HG03025 (cell line): ENCODE measurements around the gene CPEB4.
A peak's percentile ranks its signal among the peaks of the same experiment; 100 is the strongest.

Experiments used
- ATAC-seq: cut with Tn5 transposase; IDR thresholded peaks from one replicate; pipeline ENCODE4 v1.9.1; 2021; ENCODE audit warnings: mild to moderate bottlenecking, moderate library complexity; ENCODE audit not compliant: unreplicated experiment, low FRiP score

CPEB4 gene

DNA sequence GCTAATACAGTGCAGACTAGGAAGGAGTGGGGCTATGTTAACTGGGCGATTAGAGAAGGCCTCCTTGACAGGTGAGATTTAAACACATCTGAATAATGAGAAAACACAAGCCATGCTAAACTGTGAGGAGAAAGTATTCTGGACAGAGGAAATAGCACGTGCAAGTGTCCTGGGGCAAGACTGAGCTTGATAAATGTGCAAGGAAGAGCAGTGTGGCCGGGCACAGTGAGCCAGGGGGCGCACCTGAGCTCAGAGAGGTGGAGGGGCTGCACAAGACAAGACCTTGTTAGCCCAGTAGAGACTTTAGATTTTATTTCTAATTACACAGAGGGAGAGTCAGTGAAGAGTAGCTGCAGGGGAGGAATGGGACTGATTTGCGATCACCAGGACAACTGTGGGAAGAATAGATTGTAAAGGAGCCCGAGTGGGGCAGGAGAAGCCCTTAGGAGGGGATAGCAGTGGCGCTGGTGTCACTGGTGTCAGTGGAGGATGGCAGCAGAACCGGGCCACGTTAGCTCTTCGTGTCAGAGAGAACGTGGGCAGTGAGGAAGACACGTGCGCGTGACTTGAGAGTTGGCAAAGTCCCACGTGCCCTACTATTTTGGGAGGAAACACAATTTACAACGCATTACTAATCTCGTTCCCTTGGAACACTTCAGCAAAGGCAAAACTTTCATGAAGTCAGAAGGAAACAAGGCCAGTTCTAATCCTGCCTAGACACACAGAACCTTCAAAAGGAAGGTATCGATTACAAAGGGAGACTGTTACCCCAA is 82.9 kb downstream of the CPEB4 start:
- no peak for ATAC-seq

DNA sequence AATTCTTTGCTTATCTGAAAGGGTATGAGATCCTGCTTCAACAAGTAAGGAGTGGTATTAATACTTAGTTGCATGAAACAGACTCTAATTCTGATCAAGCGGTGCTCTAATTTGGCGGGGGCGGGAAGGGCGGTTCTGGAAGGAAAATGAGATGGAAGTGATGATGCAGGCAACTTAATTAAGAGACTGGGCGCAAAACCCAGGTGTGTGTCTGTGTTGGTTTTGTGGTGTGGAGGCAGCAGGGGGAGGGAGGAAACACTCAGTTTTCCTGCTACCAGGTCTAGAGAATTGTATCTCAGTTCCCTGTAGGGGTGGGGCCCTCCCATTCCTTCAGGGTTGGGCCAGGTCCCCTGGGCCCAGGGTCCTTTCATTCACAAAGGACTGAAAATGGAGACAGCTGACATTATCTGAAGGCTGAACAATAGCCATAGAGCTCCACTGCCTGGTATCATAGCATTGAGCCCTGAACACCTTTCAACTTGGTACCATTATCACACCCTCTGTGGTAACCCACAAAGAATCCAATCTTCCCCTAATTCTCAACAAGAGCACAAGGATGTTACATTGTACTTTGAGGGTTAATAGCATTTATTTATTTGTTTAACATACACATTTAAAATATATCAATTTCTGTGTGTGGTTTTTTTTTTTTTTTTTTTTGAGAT is 83.7 kb downstream of the CPEB4 start:
- ATAC-seq = no peak

DNA sequence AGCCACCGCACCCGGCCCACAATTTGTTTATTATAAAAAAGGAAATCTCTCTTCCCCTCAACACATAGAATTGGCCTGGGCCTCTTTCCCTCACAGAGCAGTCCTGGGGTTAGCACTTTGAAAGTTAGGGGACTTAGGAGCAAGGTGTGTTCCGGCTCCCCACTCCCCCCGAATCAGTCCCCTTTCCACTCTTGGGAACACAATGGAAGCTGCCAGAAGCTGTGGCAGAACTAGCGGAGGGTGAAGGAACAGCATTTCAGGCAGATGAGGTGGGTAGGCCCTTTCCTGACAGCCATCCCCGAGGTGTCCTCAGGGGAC is 84.4 kb downstream of the CPEB4 start:
- ATAC-seq = no peak

DNA sequence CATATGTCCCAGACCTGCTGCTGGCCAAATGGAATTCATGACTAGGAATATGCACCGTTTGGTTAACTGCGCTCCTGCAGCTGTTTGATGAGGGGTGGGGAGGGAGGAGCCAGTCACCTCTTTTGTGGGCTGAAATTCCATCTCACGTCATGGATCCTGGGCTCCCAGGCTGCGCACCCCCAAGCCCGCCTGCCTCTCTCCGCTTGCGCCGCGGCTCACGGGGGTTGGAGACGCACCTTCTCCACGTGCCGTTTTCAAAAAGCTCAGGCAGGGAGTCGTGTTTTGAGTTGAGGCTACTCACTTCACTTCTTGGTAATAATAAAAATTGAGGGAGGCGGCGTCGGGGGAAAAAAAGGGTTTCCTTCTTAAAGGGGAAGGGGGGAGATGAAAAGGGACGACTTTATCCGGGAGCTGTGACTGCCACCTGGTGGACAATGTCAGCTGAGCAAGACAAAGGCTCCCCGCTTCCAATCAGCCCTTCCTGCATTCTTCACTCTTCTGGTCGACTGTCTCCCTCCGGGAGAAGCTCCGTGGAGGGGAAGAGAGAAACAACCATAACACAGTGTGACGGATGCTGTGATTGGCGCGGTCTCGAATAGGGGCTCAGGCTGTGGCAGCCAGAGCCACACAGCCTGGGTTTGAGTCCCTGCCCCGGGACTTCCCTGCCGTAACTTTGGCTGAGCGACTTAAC is 84.9 kb downstream of the CPEB4 start:
- peak; percentile 58 for ATAC-seq

DNA sequence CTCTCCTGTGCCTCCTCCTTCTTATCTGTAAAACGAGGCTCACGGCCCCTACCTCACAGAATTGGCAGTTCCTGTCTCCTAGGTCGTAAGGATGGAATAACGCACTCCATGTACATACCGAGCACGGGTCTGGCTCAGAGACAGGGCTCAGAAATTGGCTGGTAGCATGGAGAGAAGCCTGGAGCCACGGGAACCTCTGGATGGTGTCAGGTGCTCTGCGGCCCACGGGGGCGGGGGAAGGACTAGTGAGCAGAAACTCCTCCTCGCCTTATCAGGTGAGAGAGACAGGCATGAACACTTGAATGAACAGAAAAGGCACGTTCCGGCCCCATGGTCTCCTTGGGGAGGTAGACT is 85.4 kb downstream of the CPEB4 start:
- peak; percentile 15 for ATAC-seq

DNA sequence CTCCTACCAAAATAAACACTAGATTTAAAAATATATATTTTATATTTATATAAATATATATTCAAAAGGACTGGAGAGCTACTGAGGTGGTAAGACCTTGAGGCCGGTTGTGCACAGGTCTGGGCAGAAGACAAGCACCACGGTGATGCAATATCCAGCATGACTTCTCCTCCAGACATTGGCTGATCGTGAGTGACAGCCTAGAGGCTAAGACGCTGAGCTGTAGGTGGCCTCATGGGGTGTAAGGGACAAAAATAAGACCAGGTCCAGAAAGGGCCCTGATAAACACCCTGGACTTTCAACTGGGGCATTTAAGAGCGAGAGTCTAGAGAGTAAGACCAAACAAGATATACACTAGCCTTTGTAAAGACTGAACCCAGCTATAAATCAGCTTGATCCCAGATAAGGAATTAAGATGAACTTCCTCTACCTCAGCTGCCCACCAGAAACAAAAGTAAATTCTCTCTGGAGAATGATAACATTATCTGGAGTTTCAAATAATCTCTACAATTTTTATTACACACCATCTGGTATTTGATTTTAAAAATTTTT is 86.6 kb downstream of the CPEB4 start:
- ATAC-seq = no peak

DNA sequence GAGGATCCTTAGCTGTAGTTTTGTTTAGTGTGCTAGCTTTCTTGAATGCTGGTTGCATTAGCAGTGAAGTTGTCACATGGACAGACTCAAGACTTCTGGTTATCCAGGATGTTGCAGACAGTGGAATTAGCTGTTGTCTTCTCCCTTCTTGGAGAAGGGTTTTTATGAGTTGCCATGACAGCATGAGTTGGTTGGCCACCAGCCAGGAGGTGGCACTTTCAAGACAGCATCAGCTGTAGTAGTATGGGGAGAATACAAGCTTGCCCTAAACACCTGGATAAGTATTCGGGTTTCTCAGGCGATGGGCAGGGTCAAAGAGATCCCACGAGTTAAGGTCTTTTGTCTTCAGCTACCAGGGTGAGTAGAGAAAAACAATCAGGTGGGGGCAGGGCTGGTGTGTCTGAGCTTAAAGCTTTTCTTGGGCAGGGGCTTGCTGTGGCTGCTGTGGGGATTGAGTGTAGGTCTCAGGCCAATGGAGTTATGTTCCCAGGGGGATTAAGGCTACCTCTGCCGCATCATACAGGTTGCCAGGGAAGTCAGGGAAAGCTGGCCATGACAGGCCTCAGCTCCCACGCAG is 93.1 kb downstream of the CPEB4 start:
- ATAC-seq = no peak

DNA sequence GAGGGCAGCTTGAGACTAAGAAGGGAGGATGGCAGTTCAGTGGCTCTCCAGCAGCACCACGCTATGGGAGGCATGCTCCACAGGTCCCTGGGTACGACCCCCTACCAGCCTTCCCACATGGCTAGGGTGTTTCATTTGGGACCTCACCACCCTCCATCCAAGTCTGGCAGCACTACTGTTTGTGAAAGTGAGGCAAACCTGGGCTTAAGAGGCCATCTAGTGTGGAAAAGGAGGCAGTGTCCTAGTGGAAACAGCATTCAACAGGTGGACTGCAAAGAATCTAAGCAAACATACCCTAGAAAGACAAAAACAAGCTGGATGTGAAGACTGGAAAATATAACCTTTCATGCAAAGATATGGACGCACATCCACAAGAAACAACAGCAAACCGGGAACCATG is 96.1 kb downstream of the CPEB4 start:
- ATAC-seq = no peak

DNA sequence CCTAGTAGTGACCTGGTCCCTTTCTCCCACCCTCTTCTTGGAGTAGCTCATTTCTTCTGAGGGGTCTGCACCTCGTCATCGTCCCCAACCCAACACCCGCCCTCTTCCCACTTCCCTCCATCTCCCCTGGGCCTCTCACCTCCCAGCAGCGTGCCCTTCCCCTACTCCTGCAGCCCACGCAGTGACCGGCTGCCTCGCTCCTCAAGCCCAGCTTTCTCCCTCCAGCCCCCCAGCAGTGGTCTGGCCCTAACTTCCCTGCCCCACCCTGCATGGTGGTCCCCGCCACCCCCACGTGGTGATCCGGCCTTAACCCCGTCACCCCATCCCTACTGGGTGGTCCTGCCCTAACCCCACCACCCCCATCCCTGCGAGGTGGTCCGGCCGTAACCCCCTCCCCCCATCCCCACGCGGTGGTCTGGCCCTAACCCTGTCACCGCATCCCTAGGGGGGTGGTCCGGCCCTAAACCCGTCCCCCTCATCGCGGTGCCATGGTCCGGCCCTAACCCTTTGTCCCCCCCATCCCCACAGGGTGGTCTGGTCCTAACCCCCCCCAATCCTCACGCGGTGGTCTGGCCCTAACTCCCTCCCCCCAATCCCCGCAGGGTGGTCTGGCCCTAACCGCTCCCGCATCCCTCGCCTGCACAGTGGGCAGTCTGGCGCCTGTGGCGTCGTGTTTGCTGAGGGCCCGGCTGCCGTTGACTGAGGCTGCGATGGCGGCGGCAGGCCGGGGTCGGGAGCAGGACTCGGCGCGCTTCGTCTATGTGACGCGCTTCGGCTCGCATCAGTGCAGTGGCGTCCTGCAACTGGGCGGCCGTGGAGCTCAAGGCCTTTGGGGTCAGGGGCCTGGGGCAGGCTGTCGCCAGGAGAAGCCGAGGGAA is 100.6 kb downstream of the CPEB4 start, which contains the start of gene C5orf47:
Gene C5orf47, plus strand, starts transcription at position 617 of the 878 bp plus-strand sequence. Its CDS starts 94 bp downstream, at position 711.
- no peak for ATAC-seq

DNA sequence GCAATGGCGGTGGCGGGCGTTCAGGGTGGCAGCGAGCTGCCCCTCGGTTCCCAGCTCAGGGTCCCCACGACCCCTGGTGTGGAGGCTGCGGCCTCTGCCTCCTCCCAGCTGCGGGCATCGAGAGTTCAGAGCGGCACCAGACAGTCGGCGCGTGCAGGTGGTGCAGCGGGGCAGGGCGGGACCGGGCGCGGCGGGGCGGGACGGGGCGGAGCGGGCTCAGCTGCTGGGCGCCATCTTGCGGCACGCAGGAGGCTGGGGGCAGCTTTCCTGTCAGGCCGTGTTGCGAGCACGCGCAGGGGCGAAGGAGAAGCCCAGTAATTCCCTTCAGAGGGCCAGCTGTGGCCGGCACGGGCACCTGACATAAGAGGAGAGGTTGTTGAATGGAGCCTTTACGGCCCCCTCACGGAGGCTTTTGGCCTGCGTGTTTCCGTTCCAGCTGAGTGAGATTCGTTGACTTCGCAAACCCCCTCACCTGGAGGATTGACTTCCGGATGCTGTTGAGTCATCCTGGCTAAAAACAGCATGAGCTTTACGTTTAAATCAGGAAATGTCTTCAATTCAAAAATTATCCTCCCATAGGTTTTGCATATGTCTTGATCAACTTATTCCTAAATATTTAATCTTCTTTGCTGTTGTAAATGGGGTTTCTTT is 101.4 kb downstream of the CPEB4 start:
- ATAC-seq = no peak

DNA sequence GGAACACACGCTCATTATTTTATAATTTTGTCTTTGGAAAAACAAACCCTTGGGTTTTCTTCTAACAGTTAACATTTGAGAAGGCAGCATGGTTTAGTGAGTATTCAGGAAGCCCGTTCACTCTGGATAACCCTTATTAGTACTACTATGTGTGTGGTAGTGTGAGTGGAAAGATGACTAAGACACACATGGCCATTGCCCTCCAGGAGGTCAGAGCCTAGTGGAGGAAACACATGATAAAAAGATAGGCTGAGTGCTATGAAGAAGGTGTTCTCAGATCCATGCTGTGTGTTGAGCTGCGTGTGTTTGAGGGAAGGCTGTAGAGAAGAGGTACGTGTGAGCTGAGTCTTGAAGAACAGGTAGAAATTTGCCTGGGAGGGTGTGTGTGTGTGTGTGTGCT is 109.2 kb downstream of the CPEB4 start:
- ATAC-seq = no peak

DNA sequence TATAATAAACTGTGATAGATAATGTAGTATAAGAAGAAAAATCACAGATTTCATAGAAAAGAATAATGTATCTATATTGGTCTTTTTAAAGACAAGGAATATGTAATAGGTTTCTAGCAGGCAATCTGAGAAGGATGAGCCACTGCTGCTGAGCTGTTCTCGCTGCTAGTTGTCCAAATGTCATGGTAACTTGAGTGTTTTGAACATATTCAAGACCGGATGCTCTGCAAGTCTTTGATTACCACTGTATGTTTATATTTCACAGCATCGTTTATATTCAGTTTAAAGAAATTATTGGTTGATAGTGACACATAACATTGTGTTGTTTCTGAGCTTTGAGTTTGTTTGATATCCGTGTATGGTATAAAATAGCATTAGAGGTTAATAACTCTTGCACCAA is 110.4 kb downstream of the CPEB4 start:
- no peak for ATAC-seq

DNA sequence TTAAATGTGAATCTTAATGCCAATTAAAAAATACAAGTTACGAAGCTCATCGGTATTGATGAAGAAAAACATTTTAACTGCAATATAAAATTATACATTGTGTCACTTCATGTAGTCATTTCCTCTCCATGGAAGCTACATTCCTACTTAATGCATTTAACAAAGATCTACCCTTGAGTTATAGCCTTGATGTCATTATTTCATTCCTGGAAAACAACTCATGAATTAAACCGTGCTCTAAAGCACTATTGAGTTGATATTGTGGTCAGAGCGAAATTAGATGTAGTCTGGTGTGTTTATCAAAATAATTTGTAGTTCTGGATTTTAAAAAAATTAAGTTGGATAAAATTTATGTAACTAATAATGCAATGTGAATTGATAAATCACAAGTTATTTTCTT is 111.9 kb downstream of the CPEB4 start:
- ATAC-seq = no peak

DNA sequence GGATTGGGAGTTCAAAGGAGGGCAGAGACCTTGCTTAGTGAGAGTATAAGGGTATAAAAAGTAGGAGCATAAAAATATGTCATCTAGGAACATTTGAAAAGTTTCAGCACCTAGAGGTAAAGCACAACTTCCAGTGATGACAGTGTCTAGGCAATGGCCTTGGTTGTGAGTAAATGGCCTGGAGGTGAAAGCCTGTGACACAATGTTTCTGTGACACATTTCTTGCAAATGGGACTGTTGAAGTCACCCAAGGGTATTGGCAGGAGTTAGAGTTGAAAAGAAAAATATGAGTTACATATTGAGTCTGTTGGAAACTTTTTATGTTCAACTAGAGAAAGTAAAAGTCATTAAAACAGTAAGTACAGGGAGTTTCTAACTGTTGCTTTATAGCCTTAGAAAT is 115.6 kb downstream of the CPEB4 start:
- no peak for ATAC-seq

DNA sequence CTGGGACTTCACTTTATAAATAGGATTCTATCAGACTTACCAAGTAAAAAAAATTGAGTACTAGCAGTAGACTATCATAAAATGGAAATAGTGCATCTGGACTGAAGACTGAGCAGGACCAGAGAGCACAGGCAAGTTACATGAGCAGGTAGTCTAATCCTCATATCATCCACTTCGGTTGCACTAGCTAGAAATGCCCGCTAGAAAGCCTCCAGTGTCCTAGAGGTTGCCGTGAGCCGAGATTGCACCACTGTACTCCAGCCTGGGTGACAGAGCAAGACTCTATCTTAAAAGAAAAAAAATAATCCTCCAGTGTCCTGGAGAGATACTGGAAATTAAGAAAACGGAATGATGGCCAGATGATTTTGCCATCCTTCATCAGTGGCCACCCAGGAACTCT is 120.8 kb downstream of the CPEB4 start:
- ATAC-seq = no peak

DNA sequence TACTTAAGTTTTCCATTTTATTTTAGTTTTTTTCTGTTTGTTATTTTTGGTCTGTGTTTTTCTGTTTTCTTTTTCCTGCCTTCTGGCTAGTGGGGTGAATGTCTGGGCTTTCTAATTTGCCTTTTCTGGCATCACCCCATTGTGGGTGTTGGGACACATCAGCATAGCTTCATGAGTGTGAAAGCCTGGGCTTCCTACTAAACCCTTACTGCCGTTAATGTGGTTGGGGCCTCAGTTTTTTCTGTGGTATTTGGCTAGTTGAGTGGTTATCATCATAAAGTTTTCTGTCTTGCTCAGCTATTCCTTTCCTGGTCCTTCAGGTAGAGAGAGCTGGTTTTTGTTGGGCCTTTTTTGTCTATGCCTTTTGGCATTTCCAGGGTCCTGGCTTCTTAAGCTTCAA is 122.2 kb downstream of the CPEB4 start:
- no peak for ATAC-seq

DNA sequence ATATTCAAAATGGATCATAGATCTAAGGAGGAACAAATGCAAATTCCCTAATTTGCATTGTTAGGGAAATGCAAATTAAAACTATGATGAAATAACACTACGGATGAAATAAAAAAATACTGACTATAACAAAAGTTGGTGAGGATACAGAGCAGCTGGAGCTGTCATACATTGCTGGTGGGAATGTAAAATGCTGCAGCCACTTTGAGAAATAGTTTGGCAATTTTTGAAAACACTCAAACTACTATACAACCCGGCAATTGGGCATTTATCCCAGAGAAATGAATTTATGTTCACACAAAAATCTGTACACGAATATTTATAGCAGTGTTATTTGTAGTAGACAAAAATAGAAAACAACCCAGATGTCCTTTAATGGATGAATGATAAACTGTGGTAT is 123.3 kb downstream of the CPEB4 start:
- ATAC-seq = no peak
